OCI-LY7 (cell line): ENCODE data around the gene ATP5MC2. TPM values are rescaled to one million over a fixed set of nuclear protein-coding genes. Genes with fewer than 3 reads are reported as not detected.

ENCODE experiments used
- total RNA-seq, 2 experiments: library from RNA; depleted of rRNA in 1 of 2; stranded (reverse); fragments of >200 nt in 1 of 2; shearing (Covaris generic) in 1 of 2; gene quantifications; 2 replicates each; pipeline ENCODE4 v1.2.3, GENCODE V29; 2014 to 2022

The ATP5MC2 gene
- total RNA-seq, 2 experiments from 2014 or later: 374 to 500 TPM

Other genes with a start within 250 kb of the ATP5MC2 start
- 54.1 and 83.9 TPM in 2 replicates for gene PRR13, start 234.3 kb downstream of the ATP5MC2 start, total RNA-seq (2014; rRNA removed; shearing (Covaris generic))
- 219 and 230 TPM in 2 replicates for gene PRR13, start 234.3 kb downstream of the ATP5MC2 start, total RNA-seq (2022)
- gene PCBP2, start 224.0 kb downstream of the ATP5MC2 start, total RNA-seq (2014; rRNA removed; shearing (Covaris generic)): 183 and 209 TPM in 2 replicates
- 1,015 and 1,037 TPM in 2 replicates for gene PCBP2, start 224.0 kb downstream of the ATP5MC2 start, total RNA-seq (2022)
- 7.2 TPM in 2 replicates for gene MAP3K12, start 176.6 kb downstream of the ATP5MC2 start, total RNA-seq (2014; rRNA removed; shearing (Covaris generic))
- 13.4 and 13.7 TPM in 2 replicates for gene MAP3K12, start 176.6 kb downstream of the ATP5MC2 start, total RNA-seq (2022)
- 49.1 and 62.6 TPM in 2 replicates for gene TARBP2, start 174.8 kb downstream of the ATP5MC2 start, total RNA-seq (2014; rRNA removed; shearing (Covaris generic))
- gene TARBP2, start 174.8 kb downstream of the ATP5MC2 start, total RNA-seq (2022): 41.8 and 45.9 TPM in 2 replicates
- not detected in 2 replicates for gene NPFF, start 168.6 kb downstream of the ATP5MC2 start, total RNA-seq (2014; rRNA removed; shearing (Covaris generic))
- not detected in 2 replicates for gene NPFF, start 168.6 kb downstream of the ATP5MC2 start, total RNA-seq (2022)
- 5.9 and 6.8 TPM in 2 replicates for gene ATF7, start 49.7 kb downstream of the ATP5MC2 start, total RNA-seq (2014; rRNA removed; shearing (Covaris generic))
- gene ATF7, start 49.7 kb downstream of the ATP5MC2 start, total RNA-seq (2022): 23.2 and 26.5 TPM in 2 replicates
- 12.8 and 18.9 TPM in 2 replicates for gene CALCOCO1, start 51.4 kb upstream of the ATP5MC2 start, total RNA-seq (2014; rRNA removed; shearing (Covaris generic))
- 25.1 and 30.9 TPM in 2 replicates for gene CALCOCO1, start 51.4 kb upstream of the ATP5MC2 start, total RNA-seq (2022)
- gene CISTR, start 75.9 kb upstream of the ATP5MC2 start, total RNA-seq (2014; rRNA removed; shearing (Covaris generic)): 0.67 and 0.76 TPM in 2 replicates
- gene CISTR, start 75.9 kb upstream of the ATP5MC2 start, total RNA-seq (2022): 1.3 and 3.2 TPM in 2 replicates